Left ventricle myocardium superior (tissue), 1 donor: ENCODE measurements around the gene PYY. TPM values are rescaled to one million over a fixed set of nuclear protein-coding genes. Genes with fewer than 3 reads are reported as not detected.
A peak's percentile ranks its signal among the peaks of the same experiment; 100 is the strongest.

ENCODE experiments used
- ATAC-seq: fragments of 200-7000 bp; cut with Tn5 transposase; one replicate; pipeline ENCODE4 v1.9.1; 2020; ENCODE audit warnings: mild to moderate bottlenecking, moderate library complexity
- DNase-seq: peaks from one replicate; pipeline ENCODE4 v3.0.0-alpha.2; 2020
- intact Hi-C: fragments of 100-400 bp; cut with micrococcal nuclease; formaldehyde crosslinking; loops from one replicate; pipeline ENCODE4 v1.11.0; 2022
- total RNA-seq: library from RNA; stranded (reverse); fragmentation: NEBNext Ultra II Directional; extraction: Animal tissue kit (Norgen Biotek cat#: 25700); gene quantifications from one replicate; pipeline ENCODE4 v1.2.1, GENCODE V29; 2021
- donor health status: DM: no; HTN: yes; CAD: no; lungs with severe emphysema.

The PYY gene
- total RNA-seq, 1 donor from 2014 or later, result not detected

- DNase-seq (peak; percentile 83), ATAC-seq (peak; percentile 76)
- intact Hi-C loops, result no loop called here
Measured at GRCh38 chr17:43905985-43906852, 47.5 kb downstream of the PYY start.

- ATAC-seq (no peak), DNase-seq (no peak)
- intact Hi-C loops, result no loop called here
Measured at GRCh38 chr17:43905400-43905984, 48.2 kb downstream of the PYY start.

Other genes with a start within 250 kb of the PYY start
- gene SOST, start 195.1 kb downstream of the PYY start, total RNA-seq, result not detected
- 243 TPM for gene DUSP3, start 175.0 kb downstream of the PYY start, total RNA-seq
- not detected for gene CFAP97D1, start 173.5 kb downstream of the PYY start, total RNA-seq
- 55.5 TPM for gene MPP3, start 120.8 kb downstream of the PYY start, total RNA-seq
- 19.1 TPM for gene CD300LG, start 106.8 kb downstream of the PYY start, total RNA-seq
- 17.1 TPM for gene MPP2, start 46.4 kb downstream of the PYY start, total RNA-seq
- gene PPY, start 11.5 kb downstream of the PYY start, total RNA-seq, result not detected
- gene NAGS, start 50.7 kb upstream of the PYY start, total RNA-seq, result 0.57 TPM
- 20.7 TPM for gene TMEM101, start 61.0 kb upstream of the PYY start, total RNA-seq
- gene LSM12, start 112.7 kb upstream of the PYY start, total RNA-seq, result 58.2 TPM
- 26.3 TPM for gene G6PC3, start 116.8 kb upstream of the PYY start, total RNA-seq
- 81.4 TPM for gene HDAC5, start 169.7 kb upstream of the PYY start, total RNA-seq
- 1.5 TPM for gene HROB, start 188.0 kb upstream of the PYY start, total RNA-seq
- 17.0 TPM for gene ASB16, start 216.8 kb upstream of the PYY start, total RNA-seq
- gene TMUB2, start 233.0 kb upstream of the PYY start, total RNA-seq, result 23.6 TPM
- gene ATXN7L3, start 245.9 kb upstream of the PYY start, total RNA-seq, result 36.0 TPM